ENCODE data around the gene XPA. TPM values are rescaled to one million over a fixed set of nuclear protein-coding genes. Genes with fewer than 3 reads are reported as not detected.

Gene XPA
- total RNA-seq, 2 donors from 2014 or later: 14.0 to 16.6 TPM

DNA sequence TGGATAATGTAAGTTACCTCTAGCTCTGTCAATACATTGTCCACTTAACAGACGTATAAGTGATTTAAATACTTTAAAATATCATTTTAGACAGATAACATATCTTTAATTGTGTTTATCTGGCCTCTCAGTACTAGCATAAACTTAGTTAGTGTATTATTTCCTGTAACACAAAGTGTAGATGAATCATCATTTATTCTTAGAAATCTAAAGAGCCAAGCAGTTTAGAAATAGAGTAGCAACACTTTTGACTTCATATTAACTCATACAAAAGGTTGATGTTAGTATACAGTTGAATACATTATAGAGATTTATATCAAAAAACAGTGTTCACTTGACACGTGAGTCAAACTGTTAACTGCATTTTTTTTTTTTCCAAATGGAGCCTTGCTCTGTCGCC is 45.5 kb downstream of the XPA start:
- no peak for ATAC-seq (replicated peaks)
- Mint-ChIP-seq H3K27ac (no peak overlapping the region), H3K9me3 (no peaks in the 10 kb centered on the region), H3K4me3 (no peak overlapping the region), H3K27me3 (no peaks in the 10 kb centered on the region), H3K4me1 (no peaks in the 10 kb centered on the region), H3K36me3 (ENCODE audit: low read depth) (peaks cover 100% of the 10 kb centered on the region)

DNA sequence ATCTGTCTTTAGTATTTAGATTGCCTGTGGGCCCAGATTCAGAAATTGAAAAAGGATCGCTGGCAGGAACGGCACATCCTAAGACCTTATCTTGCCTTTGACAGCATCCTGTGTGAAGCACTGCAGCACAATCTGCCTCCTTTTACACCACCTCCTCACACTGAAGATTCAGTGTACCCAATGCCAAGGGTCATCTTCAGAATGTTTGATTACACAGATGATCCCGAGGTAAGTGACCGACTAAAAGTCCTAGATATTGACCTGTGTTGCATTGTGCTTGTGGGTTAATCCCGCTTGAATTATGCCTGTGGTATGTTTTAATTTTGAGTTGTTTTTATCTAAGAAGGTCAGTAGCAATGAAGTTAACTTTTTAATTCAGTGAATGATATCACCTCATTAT is 49.1 kb downstream of the XPA start:
- no peak for ATAC-seq (replicated peaks)
- Mint-ChIP-seq H3K27me3 (no peaks in the 10 kb centered on the region), H3K4me3 (no peak overlapping the region), H3K4me1 (peaks cover 4% of the 10 kb centered on the region), H3K36me3 (ENCODE audit: low read depth) (peaks cover 100% of the 10 kb centered on the region), H3K27ac (no peak overlapping the region), H3K9me3 (no peaks in the 10 kb centered on the region)

DNA sequence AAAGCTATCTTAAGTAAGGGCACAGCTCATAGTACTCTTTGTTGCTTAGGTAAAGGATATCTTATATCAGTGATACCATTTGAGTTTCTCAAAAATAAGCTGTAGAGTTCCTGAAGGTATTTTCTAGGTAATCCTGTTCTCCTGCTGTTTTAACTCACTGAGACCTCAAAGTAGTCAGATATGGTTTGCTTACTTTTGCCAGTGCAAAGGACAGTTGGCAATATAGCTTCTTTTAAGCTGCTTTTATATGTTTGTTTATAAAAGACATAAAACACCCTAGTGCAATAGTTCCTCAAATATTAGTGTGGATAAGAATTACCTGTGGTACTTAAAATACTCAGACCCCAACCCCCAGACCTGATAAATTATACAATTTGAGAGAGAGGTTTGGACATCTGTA is 51.4 kb downstream of the XPA start:
- H3K9me3 Mint-ChIP-seq: no peaks in the 10 kb centered on the region
- H3K27ac Mint-ChIP-seq: no peak overlapping the region
- peaks cover 4% of the 10 kb centered on the region for H3K4me1 Mint-ChIP-seq
- no peak for ATAC-seq (replicated peaks)
- H3K27me3 Mint-ChIP-seq: no peaks in the 10 kb centered on the region
- peaks cover 100% of the 10 kb centered on the region for H3K36me3 Mint-ChIP-seq (ENCODE audit: low read depth)
- no peak overlapping the region for H3K4me3 Mint-ChIP-seq

DNA sequence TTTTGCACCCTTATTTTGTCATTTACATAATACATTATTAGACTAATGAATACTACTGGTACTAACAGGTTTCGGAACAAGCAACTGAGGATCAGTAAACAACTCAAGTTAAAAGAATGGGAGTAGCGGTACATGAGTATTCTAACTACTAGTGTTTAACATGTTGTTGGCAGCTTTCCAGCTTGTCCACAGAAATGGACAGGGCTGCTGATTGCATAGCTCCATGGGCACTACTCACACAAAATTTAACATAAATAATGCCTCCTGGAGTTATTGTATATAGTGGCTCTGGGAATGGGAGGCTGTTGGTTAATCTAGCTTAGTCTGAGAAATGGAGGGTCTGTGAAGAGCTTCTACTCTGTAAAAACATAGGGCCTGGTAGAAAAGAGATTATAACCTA is 56.8 kb downstream of the XPA start:
- Mint-ChIP-seq H3K4me1 (peaks cover 35% of the 10 kb centered on the region), H3K27me3 (no peaks in the 10 kb centered on the region), H3K4me3 (no peak overlapping the region), H3K36me3 (ENCODE audit: low read depth) (peaks cover 72% of the 10 kb centered on the region), H3K9me3 (no peaks in the 10 kb centered on the region), H3K27ac (peak overlapping the region; percentile 67)
- ATAC-seq (replicated peaks): no peak

DNA sequence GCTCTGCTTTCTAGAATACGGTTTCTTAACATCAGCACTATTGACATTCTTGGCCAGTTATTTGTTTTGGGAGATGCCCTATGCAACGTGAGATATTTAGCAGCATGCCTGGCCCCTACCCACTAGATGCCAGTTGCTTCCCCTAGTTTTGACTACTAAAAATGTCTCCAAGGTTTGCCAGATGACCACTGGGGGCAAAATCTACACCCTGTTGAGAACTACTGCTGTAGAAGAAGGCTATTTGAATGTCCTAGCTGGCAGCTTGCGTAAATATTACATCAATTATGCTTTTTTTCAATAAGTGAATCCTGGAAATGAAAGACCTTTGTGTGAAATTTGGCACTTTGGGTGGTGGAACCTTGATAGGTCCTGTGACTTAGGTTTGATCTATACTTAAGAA is 58.5 kb downstream of the XPA start:
- no peaks in the 10 kb centered on the region for H3K27me3 Mint-ChIP-seq
- peak overlapping the region; percentile 18 for H3K27ac Mint-ChIP-seq
- peaks cover 70% of the 10 kb centered on the region for H3K36me3 Mint-ChIP-seq (ENCODE audit: low read depth)
- peak overlapping the region; percentile 45 for H3K4me3 Mint-ChIP-seq
- H3K9me3 Mint-ChIP-seq: no peaks in the 10 kb centered on the region
- no peak for ATAC-seq (replicated peaks)
- peaks cover 36% of the 10 kb centered on the region for H3K4me1 Mint-ChIP-seq

DNA sequence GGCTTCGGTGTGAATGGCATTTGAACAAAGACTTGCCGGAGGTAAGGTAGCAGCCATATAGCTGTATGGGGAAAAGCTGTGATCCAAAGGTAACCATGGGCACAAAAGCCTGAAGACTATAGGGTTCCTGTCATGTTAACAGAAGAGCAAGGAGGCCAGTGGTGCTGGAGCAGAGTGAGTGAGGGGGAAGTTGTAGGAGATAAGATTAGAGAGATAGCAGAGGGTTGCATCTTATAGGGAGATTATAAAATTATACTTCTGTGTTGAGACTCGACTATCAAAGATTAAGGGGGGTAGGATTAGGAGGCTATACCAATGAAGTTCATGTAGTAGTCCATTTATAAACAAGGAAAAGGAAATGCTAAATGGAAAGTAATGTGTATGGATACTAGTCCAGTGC is 60.2 kb downstream of the XPA start:
- no peak for ATAC-seq (replicated peaks)
- H3K36me3 Mint-ChIP-seq (ENCODE audit: low read depth): peaks cover 65% of the 10 kb centered on the region
- peak overlapping the region; percentile 45 for H3K4me3 Mint-ChIP-seq
- peaks cover 36% of the 10 kb centered on the region for H3K4me1 Mint-ChIP-seq
- no peaks in the 10 kb centered on the region for H3K9me3 Mint-ChIP-seq
- no peaks in the 10 kb centered on the region for H3K27me3 Mint-ChIP-seq
- H3K27ac Mint-ChIP-seq: peak overlapping the region; percentile 22

DNA sequence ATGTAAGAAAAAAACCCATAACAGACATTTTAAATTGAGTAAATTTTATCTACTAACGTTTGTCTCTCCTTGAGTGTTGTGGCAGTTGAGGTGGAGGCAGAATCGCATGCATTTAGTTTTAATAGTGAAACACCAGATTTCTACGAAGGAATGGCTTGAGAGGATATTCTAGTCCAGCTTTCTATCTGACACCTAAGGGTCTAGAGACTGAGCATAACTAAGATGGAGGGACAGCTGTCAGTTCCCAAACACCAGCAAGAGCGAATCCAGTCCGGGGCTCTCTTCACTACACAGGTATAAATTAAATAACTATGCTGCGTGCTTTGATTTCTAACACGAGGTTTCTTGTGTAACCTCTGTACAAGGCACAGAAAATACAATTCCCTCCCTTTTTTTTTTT is 62.1 kb downstream of the XPA start:
- no peaks in the 10 kb centered on the region for H3K27me3 Mint-ChIP-seq
- H3K4me3 Mint-ChIP-seq: peak overlapping the region; percentile 92
- no peak for ATAC-seq (replicated peaks)
- H3K4me1 Mint-ChIP-seq: peaks cover 29% of the 10 kb centered on the region
- H3K36me3 Mint-ChIP-seq (ENCODE audit: low read depth): peaks cover 47% of the 10 kb centered on the region
- peak overlapping the region; percentile 98 for H3K27ac Mint-ChIP-seq
- no peaks in the 10 kb centered on the region for H3K9me3 Mint-ChIP-seq

DNA sequence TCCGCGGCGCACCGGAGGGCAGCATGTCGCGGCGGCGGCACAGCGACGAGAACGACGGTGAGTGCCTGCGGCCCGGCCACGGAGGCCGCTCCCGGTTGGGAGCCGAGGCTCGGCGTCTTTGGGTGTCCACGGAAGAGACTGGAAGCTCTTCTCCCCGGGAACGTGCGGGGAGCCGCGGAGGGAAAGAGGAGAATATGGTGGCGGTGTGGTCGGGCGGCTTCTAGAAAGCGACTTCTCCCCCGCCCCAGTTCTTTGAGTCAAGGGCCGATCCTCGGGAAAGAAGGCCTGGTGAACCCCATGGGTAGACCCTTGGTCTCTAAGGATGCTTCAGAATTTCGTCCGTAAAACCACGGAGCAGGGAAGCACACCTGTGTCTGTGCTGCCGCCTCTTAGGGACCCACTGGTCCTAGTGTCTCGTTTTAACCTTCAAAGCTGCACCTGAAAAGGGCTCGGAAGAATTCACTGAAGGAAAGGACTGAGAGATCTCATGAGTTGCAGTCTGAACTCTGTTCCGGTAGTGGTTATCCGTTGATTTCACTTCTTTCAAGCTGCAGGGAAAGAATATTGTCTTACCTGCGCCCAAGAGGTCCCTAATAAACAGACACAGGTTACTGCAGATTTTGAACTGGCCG is 63.2 kb downstream of the XPA start:
- Mint-ChIP-seq H3K27me3 (no peaks in the 10 kb centered on the region), H3K36me3 (ENCODE audit: low read depth) (peaks cover 47% of the 10 kb centered on the region), H3K4me3 (peak overlapping the region; percentile 92), H3K4me1 (peaks cover 27% of the 10 kb centered on the region), H3K27ac (peak overlapping the region; percentile 98), H3K9me3 (no peaks in the 10 kb centered on the region)
- no peak for ATAC-seq (replicated peaks)

DNA sequence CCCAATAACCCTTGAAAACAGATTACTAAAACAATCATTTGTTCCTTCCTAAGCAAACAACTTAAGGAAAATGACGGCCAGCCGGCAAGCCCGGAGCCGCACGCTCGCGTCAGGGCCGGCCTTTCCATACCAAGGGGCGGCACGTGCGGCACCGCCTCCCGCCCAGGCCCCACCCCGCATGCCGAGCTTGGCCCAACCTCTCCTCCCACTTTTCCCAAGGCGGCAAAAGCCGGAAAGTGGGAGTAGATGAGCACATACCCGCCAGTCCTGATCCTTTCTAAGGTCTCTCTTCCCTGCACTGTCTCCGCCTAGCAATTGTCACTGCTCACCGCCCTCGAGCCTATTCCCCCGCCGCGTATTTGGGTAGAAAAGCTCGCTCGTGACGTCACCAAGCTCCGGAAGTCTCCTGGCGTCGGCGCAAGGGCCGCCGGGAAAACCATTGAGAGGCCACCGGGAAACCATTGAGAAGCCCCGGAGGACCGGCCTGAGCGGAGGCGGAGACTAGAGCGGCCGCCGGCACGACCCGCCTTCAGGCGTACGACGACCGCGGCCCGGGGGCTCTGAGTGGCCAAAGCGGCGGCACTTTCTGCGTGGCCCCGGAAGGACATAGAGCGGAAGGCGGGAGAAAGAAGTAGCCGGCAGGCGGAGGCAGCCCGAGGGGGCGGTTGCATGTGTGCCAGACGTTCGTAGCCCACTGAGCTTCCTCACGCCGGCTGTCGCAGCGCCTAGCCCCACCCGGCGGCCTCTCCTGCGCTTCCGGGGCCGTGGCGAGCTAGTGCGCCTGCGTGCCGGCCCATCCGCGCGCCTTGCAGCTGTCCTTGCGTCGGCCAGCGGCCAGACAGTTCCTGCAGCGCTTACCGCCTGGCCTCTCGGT is 63.9 kb downstream of the XPA start, which contains the start of the genes NCBP1 and TSTD2:
Gene NCBP1 (plus strand): TSS at position 837 of the 874 bp plus-strand sequence. CDS start 61 bp downstream, outside the sequence.
Gene TSTD2 (minus strand): TSS at position 384 of the 874 bp plus-strand sequence. CDS start 5,806 bp downstream, outside the sequence.
- H3K27ac Mint-ChIP-seq: peak within 1 kb of the TSS; percentile 98
- peak within 1 kb of the TSS; percentile 92 for H3K4me3 Mint-ChIP-seq
- H3K36me3 Mint-ChIP-seq (ENCODE audit: low read depth): peaks cover 44% of the 10 kb centered on the region
- no peaks in the 10 kb centered on the region for H3K27me3 Mint-ChIP-seq
- no peaks in the 10 kb centered on the region for H3K9me3 Mint-ChIP-seq
- ATAC-seq (replicated peaks): peak; percentile 86
- H3K4me1 Mint-ChIP-seq: peaks cover 20% of the 10 kb centered on the region

DNA sequence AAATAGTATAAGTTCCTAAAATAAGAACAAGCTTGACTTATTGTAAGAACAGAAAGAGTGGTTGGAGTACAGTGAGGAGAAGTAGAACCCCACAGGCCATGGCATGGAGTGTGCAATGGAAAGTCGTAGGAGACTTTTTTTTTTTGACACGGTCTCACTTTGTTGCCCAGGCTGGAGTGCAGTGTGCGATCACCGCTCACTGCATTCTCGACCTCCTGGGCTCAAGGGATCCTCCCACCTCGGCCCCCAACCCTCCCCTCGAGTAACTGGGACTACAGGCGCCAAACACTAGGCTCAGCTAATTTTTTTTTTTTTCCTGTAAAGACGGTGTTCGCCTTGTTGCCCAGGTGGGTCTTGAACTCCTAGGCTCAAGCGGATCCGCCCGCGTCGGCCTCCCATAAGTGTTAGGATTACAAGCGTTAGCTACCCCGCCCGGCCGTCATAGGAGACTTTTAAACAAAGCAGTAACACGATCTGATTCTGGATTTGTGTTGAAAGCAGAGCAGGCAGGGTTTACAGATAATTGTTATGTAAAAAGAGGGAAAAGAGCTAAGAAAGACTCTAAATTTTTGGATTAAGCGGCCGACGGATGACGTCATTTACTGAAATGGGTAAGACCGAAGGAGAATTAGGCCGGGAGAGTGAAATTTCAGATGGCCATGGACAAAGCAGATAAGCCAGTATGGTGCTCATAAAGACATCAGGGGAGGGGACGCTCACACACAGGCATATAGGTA is 64.7 kb downstream of the XPA start:
- H3K4me1 Mint-ChIP-seq: peaks cover 16% of the 10 kb centered on the region
- peak overlapping the region; percentile 98 for H3K27ac Mint-ChIP-seq
- no peaks in the 10 kb centered on the region for H3K27me3 Mint-ChIP-seq
- H3K4me3 Mint-ChIP-seq: peak overlapping the region; percentile 92
- H3K36me3 Mint-ChIP-seq (ENCODE audit: low read depth): peaks cover 45% of the 10 kb centered on the region
- no peaks in the 10 kb centered on the region for H3K9me3 Mint-ChIP-seq
- ATAC-seq (replicated peaks): peak; percentile 11

DNA sequence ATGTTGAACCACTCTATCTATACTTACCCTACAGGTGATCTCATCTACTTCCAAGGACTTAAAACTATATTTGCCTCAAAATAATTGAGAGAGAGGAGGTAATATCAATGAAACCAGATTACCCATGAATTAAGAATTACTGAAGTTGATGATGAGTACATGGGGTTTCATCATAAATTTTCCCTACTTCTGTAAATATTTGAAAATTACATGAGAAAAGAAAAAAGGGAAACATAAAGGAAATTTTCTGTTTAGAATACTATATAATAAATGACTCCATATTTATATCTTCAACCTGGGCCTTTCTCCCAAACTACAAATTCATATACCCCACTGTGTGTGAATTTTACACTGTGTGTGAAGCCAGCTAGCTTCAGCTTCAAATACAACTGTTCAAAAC is 66.5 kb downstream of the XPA start:
- H3K27ac Mint-ChIP-seq: no peak overlapping the region
- H3K9me3 Mint-ChIP-seq: no peaks in the 10 kb centered on the region
- peaks cover 6% of the 10 kb centered on the region for H3K4me1 Mint-ChIP-seq
- H3K4me3 Mint-ChIP-seq: no peak overlapping the region
- H3K36me3 Mint-ChIP-seq (ENCODE audit: low read depth): peaks cover 48% of the 10 kb centered on the region
- no peak for ATAC-seq (replicated peaks)
- no peaks in the 10 kb centered on the region for H3K27me3 Mint-ChIP-seq

DNA sequence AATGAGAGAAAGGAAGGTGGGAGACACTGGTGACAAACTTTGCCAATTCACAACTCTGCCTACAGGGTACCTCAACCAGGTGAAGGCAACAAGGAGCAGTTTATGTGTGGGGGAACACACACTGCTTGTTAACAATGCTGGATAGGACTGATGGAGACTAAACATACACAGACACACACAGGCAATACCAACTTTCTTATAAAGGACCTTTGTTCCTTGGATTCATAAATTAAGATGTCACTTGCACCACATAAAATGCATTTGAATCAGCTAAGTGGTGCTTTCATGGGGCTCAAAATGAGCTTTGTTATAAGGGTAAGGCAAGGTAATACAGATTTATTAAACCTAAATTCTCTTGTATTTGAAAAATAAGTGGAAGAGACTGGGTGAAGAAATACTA is 68.0 kb downstream of the XPA start:
- ATAC-seq (replicated peaks): no peak

DNA sequence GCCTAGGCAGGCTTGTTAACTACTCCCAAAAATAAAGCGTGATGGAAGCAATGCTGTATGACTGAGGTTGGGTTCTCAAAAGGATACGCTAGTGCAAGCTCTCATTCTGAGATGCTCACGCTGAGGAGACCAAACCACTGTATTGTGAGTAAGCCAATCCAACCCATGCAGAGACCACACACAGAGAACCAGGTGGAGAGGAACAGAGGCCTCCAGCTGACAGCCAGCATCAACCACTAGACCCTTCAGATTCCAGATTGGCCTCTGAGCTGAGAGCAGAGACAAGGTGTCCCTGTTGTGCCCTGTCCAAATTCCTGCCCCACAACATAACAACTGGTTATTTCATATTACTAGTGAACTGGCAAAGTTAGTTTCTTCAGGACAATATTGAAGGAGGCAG is 68.5 kb downstream of the XPA start:
- Mint-ChIP-seq H3K9me3 (no peaks in the 10 kb centered on the region), H3K27me3 (no peaks in the 10 kb centered on the region), H3K4me1 (no peaks in the 10 kb centered on the region), H3K4me3 (no peak overlapping the region), H3K27ac (no peak overlapping the region), H3K36me3 (ENCODE audit: low read depth) (peaks cover 49% of the 10 kb centered on the region)
- ATAC-seq (replicated peaks): no peak

More for the DNA sequence above, 68.0 kb downstream of the XPA start:
- Mint-ChIP-seq H3K36me3 (ENCODE audit: low read depth) (peaks cover 48% of the 10 kb centered on the region), H3K4me1 (no peaks in the 10 kb centered on the region), H3K27ac (no peak overlapping the region), H3K27me3 (no peaks in the 10 kb centered on the region), H3K4me3 (no peak overlapping the region), H3K9me3 (no peaks in the 10 kb centered on the region)

DNA sequence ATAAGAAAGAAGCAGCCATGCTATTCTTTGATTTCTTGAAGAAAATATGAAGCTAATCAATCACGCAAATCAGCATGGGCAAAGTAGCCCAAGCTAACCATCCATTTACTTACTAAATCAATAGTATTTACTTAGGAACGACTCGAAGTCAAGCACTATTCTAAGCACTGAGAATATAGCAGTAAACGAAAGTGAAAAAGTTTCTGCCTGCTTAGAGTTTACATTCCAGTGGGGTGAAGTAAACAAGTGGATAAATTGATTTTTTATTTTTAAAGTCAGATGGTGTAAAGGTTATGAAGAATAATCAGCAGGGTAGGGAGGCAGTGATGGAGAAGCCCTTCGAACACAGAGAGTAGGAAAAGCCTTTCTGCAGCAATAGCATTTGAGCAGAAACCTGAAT is 69.5 kb downstream of the XPA start:
- ATAC-seq (replicated peaks): no peak
- Mint-ChIP-seq H3K27ac (no peak overlapping the region), H3K4me3 (no peak overlapping the region), H3K4me1 (no peaks in the 10 kb centered on the region), H3K36me3 (ENCODE audit: low read depth) (peaks cover 49% of the 10 kb centered on the region), H3K27me3 (no peaks in the 10 kb centered on the region), H3K9me3 (no peaks in the 10 kb centered on the region)

Data from activated T-helper 17 cell treated with anti-CD3 and anti-CD28 coated beads, Interleukin-2, amount 50 U/mL, for 72 hours (primary cell).